Measurements from ENCODE around the gene TMEM178A. TPM values are rescaled to one million over a fixed set of nuclear protein-coding genes. Genes with fewer than 3 reads are reported as not detected.

The TMEM178A gene
- total and polyA plus RNA-seq, 12 donors, result 0.35 to 46.4 (median 3.3) TPM; not detected in 1

- 95 to 97% (median 96%) methylated on average over 12 of the region's 12 CpGs for WGBS, 4 donors
- no peak for TF ChIP-seq POLR2A (IDR thresholded peaks at IDR 0.05)
- TF ChIP-seq CTCF (IDR thresholded peaks at IDR 0.05), result no peak
- Histone ChIP-seq H3K4me1 (replicated peaks in 1 of 2) (no peaks in the 10 kb centered on the region), H3K4me3 (no peak overlapping the region), H3K9me3 (replicated peaks in 1 of 3) (no peaks in the 10 kb centered on the region), H3K27ac (no peak overlapping the region), H3K27me3 (no peaks in the 10 kb centered on the region), H3K36me3 (replicated peaks in 1 of 2) (no peaks in the 10 kb centered on the region)
- intact Hi-C loops (cut with DNase I), result no loop called here
- DNase-seq, result no peak
Measured at GRCh38 chr2:39717067-39717466, 51.4 kb downstream of the TMEM178A start.

GRCh38 chr2:39718483-39718882 lies 52.8 kb downstream of the TMEM178A start:
- Histone ChIP-seq H3K4me3 (no peak overlapping the region), H3K27ac (no peak overlapping the region), H3K4me1 (replicated peaks in 1 of 2) (no peaks in the 10 kb centered on the region), H3K36me3 (replicated peaks in 1 of 2) (no peaks in the 10 kb centered on the region), H3K27me3 (no peaks in the 10 kb centered on the region), H3K9me3 (replicated peaks in 1 of 3) (no peaks in the 10 kb centered on the region)
- TF ChIP-seq POLR2A (IDR thresholded peaks at IDR 0.05) (no peak), CTCF (IDR thresholded peaks at IDR 0.05) (no peak)
- 85 to 89% (median 87%) methylated on average over 9 of the region's 9 CpGs for WGBS, 4 donors
- no peak for DNase-seq
- intact Hi-C loops (cut with DNase I), result no loop called here

- H3K4me1 ChIP-seq (replicated peaks in 1 of 2), result no peaks in the 10 kb centered on the region
- WGBS, 4 donors, result 40 to 52% (median 48%) methylated on average over 8 of the region's 8 CpGs
- no peaks in the 10 kb centered on the region for H3K27me3 ChIP-seq
- DNase-seq, result peak; percentile 35 to 89 (median 81)
- no peaks in the 10 kb centered on the region for H3K9me3 ChIP-seq (replicated peaks in 1 of 3)
- H3K36me3 ChIP-seq (replicated peaks in 1 of 2), result no peaks in the 10 kb centered on the region
- no peak overlapping the region for H3K4me3 ChIP-seq
- TF ChIP-seq POLR2A (IDR thresholded peaks at IDR 0.05) (no peak), CTCF (IDR thresholded peaks at IDR 0.05) (no peak)
- intact Hi-C loops (cut with DNase I), result no loop called here
- H3K27ac ChIP-seq, result no peak overlapping the region
Measured at GRCh38 chr2:39719317-39719716, 53.6 kb downstream of the TMEM178A start.

GRCh38 chr2:39720970-39721369 lies 55.3 kb downstream of the TMEM178A start:
- Histone ChIP-seq H3K4me3 (no peak overlapping the region), H3K36me3 (replicated peaks in 1 of 2) (no peaks in the 10 kb centered on the region), H3K27ac (no peak overlapping the region), H3K4me1 (replicated peaks in 1 of 2) (no peaks in the 10 kb centered on the region), H3K9me3 (replicated peaks in 1 of 3) (no peaks in the 10 kb centered on the region), H3K27me3 (no peaks in the 10 kb centered on the region)
- no peak for DNase-seq
- intact Hi-C loops (cut with DNase I), result no loop called here
- TF ChIP-seq POLR2A (IDR thresholded peaks at IDR 0.05) (no peak), CTCF (IDR thresholded peaks at IDR 0.05) (no peak)
- 91 to 96% (median 92%) methylated on average over 2 of the region's 2 CpGs for WGBS, 4 donors
